ENCODE data around the gene ZDHHC20.

Gene ZDHHC20

GRCh38 chr13:21458813-21459701 lies at the start of gene ZDHHC20:
ZDHHC20 (minus strand) TSS chr13:21459303; CDS start chr13:21459171, 132 bp downstream.
- peak within 1 kb of the TSS; percentile 85 to 93 for H3K4me3 ChIP-seq (ENCODE audit: low read length in 2 of 2)
- H3K4me1 ChIP-seq (ENCODE audit: control insufficient read depth, insufficient read depth, low read length) = peaks cover 4% of the 10 kb centered on the region
- H3K36me3 ChIP-seq (ENCODE audit: control insufficient read depth in 2 of 2, insufficient read depth in 2 of 2, low read length in 2 of 2) = no peaks in the 10 kb centered on the region
- H3K27me3 ChIP-seq (ENCODE audit: control insufficient read depth in 1 of 2, insufficient read depth in 2 of 2, low read length in 2 of 2) = no peaks in the 10 kb centered on the region
- H3K27ac ChIP-seq (ENCODE audit: low read length) = peak within 1 kb of the TSS; percentile 66
- H3K9me3 ChIP-seq (ENCODE audit: control insufficient read depth in 2 of 2, low read length in 2 of 2) = no peaks in the 10 kb centered on the region
- H3K9ac ChIP-seq (ENCODE audit: low read length in 2 of 2) = peak within 1 kb of the TSS; percentile 80 to 84

DNA sequence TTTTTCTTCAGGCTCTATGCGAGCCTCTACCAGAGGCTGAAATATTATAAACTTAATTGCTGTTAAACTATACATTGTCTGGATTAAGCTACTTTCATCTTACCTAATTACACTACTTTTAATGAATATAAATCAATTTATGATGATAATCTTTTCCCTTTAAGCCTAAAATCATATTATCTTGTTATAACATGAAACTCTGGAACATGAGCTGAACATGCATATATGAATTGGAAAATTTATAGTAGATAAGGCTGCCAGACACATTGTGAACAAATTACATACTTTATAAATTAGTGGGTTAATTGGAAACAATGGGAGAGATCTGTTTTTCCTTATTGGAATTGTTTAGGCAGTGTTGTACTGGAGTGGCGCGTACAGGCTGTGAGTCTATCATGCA lies 45.3 kb upstream of the ZDHHC20 start:
- Histone ChIP-seq H3K4me1 (ENCODE audit: control insufficient read depth, insufficient read depth, low read length) (no peaks in the 10 kb centered on the region), H3K27ac (ENCODE audit: low read length) (no peak overlapping the region), H3K27me3 (ENCODE audit: control insufficient read depth in 1 of 2, insufficient read depth in 2 of 2, low read length in 2 of 2) (no peaks in the 10 kb centered on the region), H3K9me3 (ENCODE audit: control insufficient read depth in 2 of 2, low read length in 2 of 2) (no peaks in the 10 kb centered on the region), H3K36me3 (ENCODE audit: control insufficient read depth in 2 of 2, insufficient read depth in 2 of 2, low read length in 2 of 2) (peaks cover 3 to 13% of the 10 kb centered on the region in 2 donors), H3K9ac (ENCODE audit: low read length in 2 of 2) (no peak overlapping the region), H3K4me3 (ENCODE audit: low read length in 2 of 2) (no peak overlapping the region)

DNA sequence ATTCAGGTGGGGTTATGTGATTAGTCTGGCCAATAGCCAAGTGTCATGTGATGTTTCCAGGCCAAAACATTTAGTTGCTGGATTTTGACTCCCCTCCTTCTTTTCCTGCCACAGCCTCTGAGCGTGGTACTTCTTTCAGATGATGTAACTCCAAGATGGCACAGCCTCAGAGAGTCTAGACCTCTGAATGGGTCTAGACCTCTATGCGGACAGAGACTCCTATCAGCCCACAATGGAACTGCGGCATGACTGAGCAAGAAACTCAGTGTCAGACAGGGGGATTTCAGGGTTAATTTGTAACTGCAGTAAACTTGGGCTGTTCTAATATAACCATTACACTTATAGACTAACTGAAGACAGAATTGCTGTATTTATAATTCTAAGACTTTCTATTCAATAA lies 42.6 kb upstream of the ZDHHC20 start:
- no peaks in the 10 kb centered on the region for H3K4me1 ChIP-seq (ENCODE audit: control insufficient read depth, insufficient read depth, low read length)
- H3K9ac ChIP-seq (ENCODE audit: low read length in 2 of 2) = no peak overlapping the region
- H3K36me3 ChIP-seq (ENCODE audit: control insufficient read depth in 2 of 2, insufficient read depth in 2 of 2, low read length in 2 of 2) = peaks cover 3 to 10% of the 10 kb centered on the region in 2 donors
- H3K27me3 ChIP-seq (ENCODE audit: control insufficient read depth in 1 of 2, insufficient read depth in 2 of 2, low read length in 2 of 2) = no peaks in the 10 kb centered on the region
- no peaks in the 10 kb centered on the region for H3K9me3 ChIP-seq (ENCODE audit: control insufficient read depth in 2 of 2, low read length in 2 of 2)
- no peak overlapping the region for H3K27ac ChIP-seq (ENCODE audit: low read length)
- no peak overlapping the region for H3K4me3 ChIP-seq (ENCODE audit: low read length in 2 of 2)

- Histone ChIP-seq H3K36me3 (ENCODE audit: control insufficient read depth in 2 of 2, insufficient read depth in 2 of 2, low read length in 2 of 2) (peaks cover 7 to 9% of the 10 kb centered on the region in 2 donors), H3K9me3 (ENCODE audit: control insufficient read depth in 2 of 2, low read length in 2 of 2) (peaks cover 2 to 6% of the 10 kb centered on the region in 2 donors), H3K4me1 (ENCODE audit: control insufficient read depth, insufficient read depth, low read length) (no peaks in the 10 kb centered on the region), H3K9ac (ENCODE audit: low read length in 2 of 2) (no peak overlapping the region), H3K4me3 (ENCODE audit: low read length in 2 of 2) (no peak overlapping the region), H3K27ac (ENCODE audit: low read length) (no peak overlapping the region), H3K27me3 (ENCODE audit: control insufficient read depth in 1 of 2, insufficient read depth in 2 of 2, low read length in 2 of 2) (no peaks in the 10 kb centered on the region)
Measured at GRCh38 chr13:21486322-21486721, 27.2 kb upstream of the ZDHHC20 start.

DNA sequence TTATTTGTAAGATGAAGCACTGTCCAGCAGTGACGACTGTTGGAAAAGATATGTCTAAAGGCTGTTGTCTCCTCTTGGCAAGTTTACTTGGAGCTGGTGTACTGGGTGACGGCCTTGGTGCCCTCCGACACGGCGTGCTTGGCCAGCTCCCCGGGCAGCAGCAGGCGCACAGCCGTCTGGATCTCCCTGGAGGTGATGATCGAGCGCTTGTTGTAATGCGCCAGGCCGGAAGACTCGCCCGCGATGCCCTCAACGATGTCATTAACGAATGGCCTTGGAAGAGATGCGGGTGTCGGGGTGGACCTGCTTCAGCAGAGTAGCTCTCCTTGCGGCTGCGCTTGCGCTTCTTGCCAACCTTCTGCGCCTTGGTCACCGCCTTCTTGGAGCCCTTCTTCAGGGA lies 24.6 kb upstream of the ZDHHC20 start:
- no peak overlapping the region for H3K9ac ChIP-seq (ENCODE audit: low read length in 2 of 2)
- H3K27ac ChIP-seq (ENCODE audit: low read length) = no peak overlapping the region
- H3K4me3 ChIP-seq (ENCODE audit: low read length in 2 of 2) = no peak overlapping the region
- H3K27me3 ChIP-seq (ENCODE audit: control insufficient read depth in 1 of 2, insufficient read depth in 2 of 2, low read length in 2 of 2) = no peaks in the 10 kb centered on the region
- H3K36me3 ChIP-seq (ENCODE audit: control insufficient read depth in 2 of 2, insufficient read depth in 2 of 2, low read length in 2 of 2) = no peaks in the 10 kb centered on the region
- H3K9me3 ChIP-seq (ENCODE audit: control insufficient read depth in 2 of 2, low read length in 2 of 2) = peaks cover 2 to 6% of the 10 kb centered on the region in 2 donors
- no peaks in the 10 kb centered on the region for H3K4me1 ChIP-seq (ENCODE audit: control insufficient read depth, insufficient read depth, low read length)

- Histone ChIP-seq H3K27ac (ENCODE audit: low read length) (no peak overlapping the region), H3K27me3 (ENCODE audit: control insufficient read depth in 1 of 2, insufficient read depth in 2 of 2, low read length in 2 of 2) (no peaks in the 10 kb centered on the region), H3K4me3 (ENCODE audit: low read length in 2 of 2) (no peak overlapping the region), H3K9ac (ENCODE audit: low read length in 2 of 2) (no peak overlapping the region), H3K4me1 (ENCODE audit: control insufficient read depth, insufficient read depth, low read length) (peaks cover 2% of the 10 kb centered on the region), H3K36me3 (ENCODE audit: control insufficient read depth in 2 of 2, insufficient read depth in 2 of 2, low read length in 2 of 2) (no peaks in the 10 kb centered on the region), H3K9me3 (ENCODE audit: control insufficient read depth in 2 of 2, low read length in 2 of 2) (peaks cover 0 to under 1% of the 10 kb centered on the region in 2 donors)
Measured at GRCh38 chr13:21481359-21481758, 22.3 kb upstream of the ZDHHC20 start.

DNA sequence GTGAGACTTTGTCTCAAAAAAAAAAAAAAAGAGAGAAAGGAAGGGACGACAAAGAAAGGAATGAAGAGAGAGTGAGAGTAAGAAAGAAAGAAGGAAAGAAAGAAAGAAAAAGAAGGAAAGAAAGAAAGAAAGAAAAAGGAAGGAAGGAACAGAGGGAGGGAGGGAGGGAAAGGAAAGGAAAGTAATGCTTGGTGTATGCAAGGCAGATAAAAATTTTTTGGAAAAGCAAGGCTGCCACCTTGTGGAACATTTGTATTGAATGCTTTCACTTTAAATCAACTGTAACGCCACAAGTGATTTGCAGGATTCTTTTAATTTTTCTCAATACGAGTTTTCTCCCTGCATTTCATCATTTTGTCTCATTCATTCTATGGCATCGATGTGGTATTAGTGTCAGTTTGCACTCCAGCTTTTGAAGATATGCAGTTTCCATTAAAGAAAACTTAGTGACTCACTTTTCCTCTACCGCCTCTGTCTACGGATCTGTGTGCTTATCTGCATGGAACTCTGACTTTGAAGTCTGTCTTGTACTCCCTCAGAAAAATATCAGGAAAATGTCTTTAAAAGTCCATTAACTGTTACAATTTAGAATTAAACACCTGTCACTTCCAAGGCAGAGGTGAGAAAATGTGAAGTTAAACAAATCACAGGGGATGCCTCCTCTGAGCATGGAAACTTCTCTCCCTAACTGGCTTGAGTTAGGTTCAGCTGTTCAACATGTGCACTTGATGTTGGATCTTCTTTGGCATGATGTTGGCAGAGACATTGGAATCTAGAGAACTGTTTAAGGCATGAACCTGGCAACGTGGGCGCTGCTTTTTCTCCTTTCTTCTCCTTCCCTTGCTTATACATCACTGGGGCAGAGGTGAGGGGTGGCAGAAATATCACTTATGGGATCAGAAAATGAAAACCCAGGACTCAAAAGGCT lies 20.0 kb upstream of the ZDHHC20 start:
- no peaks in the 10 kb centered on the region for H3K27me3 ChIP-seq (ENCODE audit: control insufficient read depth in 1 of 2, insufficient read depth in 2 of 2, low read length in 2 of 2)
- H3K4me3 ChIP-seq (ENCODE audit: low read length in 2 of 2) = peak overlapping the region; percentile 50 to 64
- no peak overlapping the region for H3K27ac ChIP-seq (ENCODE audit: low read length)
- H3K9ac ChIP-seq (ENCODE audit: low read length in 2 of 2) = peak overlapping the region; percentile 37 to 49
- peaks cover 2% of the 10 kb centered on the region for H3K4me1 ChIP-seq (ENCODE audit: control insufficient read depth, insufficient read depth, low read length)
- no peaks in the 10 kb centered on the region for H3K9me3 ChIP-seq (ENCODE audit: control insufficient read depth in 2 of 2, low read length in 2 of 2)
- H3K36me3 ChIP-seq (ENCODE audit: control insufficient read depth in 2 of 2, insufficient read depth in 2 of 2, low read length in 2 of 2) = no peaks in the 10 kb centered on the region

- no peak overlapping the region for H3K27ac ChIP-seq (ENCODE audit: low read length)
- H3K9me3 ChIP-seq (ENCODE audit: control insufficient read depth in 2 of 2, low read length in 2 of 2) = no peaks in the 10 kb centered on the region
- no peaks in the 10 kb centered on the region for H3K36me3 ChIP-seq (ENCODE audit: control insufficient read depth in 2 of 2, insufficient read depth in 2 of 2, low read length in 2 of 2)
- H3K4me3 ChIP-seq (ENCODE audit: low read length in 2 of 2) = peak overlapping the region; percentile 59 to 69
- H3K27me3 ChIP-seq (ENCODE audit: control insufficient read depth in 1 of 2, insufficient read depth in 2 of 2, low read length in 2 of 2) = no peaks in the 10 kb centered on the region
- H3K4me1 ChIP-seq (ENCODE audit: control insufficient read depth, insufficient read depth, low read length) = peaks cover 2% of the 10 kb centered on the region
- peak overlapping the region in 1 of 2 donors; percentile 69 for H3K9ac ChIP-seq (ENCODE audit: low read length in 2 of 2)
Measured at GRCh38 chr13:21476893-21477472, 17.9 kb upstream of the ZDHHC20 start.

DNA sequence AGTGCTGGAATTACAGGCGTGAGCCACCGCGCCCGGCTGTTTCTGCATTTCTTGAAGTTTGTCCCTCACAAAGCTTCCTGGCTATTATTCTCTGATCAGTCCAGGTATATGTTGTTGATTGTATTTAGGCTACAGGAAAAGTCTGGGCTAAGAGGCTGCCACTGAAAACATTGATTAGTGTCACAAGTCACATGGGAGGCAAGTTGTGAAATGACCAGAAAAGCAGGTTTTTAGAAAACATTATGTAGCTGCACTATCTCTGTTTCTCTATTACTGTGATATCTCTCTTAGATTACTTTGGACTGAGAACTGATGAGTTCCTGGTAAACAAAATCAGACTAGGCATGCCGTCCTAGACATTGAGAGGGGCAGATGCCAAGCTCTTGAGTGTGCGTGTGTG lies 16.0 kb upstream of the ZDHHC20 start:
- H3K9me3 ChIP-seq (ENCODE audit: control insufficient read depth in 2 of 2, low read length in 2 of 2) = no peaks in the 10 kb centered on the region
- H3K36me3 ChIP-seq (ENCODE audit: control insufficient read depth in 2 of 2, insufficient read depth in 2 of 2, low read length in 2 of 2) = no peaks in the 10 kb centered on the region
- H3K9ac ChIP-seq (ENCODE audit: low read length in 2 of 2) = no peak overlapping the region
- peaks cover 2% of the 10 kb centered on the region for H3K4me1 ChIP-seq (ENCODE audit: control insufficient read depth, insufficient read depth, low read length)
- no peak overlapping the region for H3K4me3 ChIP-seq (ENCODE audit: low read length in 2 of 2)
- H3K27me3 ChIP-seq (ENCODE audit: control insufficient read depth in 1 of 2, insufficient read depth in 2 of 2, low read length in 2 of 2) = no peaks in the 10 kb centered on the region
- no peak overlapping the region for H3K27ac ChIP-seq (ENCODE audit: low read length)

DNA sequence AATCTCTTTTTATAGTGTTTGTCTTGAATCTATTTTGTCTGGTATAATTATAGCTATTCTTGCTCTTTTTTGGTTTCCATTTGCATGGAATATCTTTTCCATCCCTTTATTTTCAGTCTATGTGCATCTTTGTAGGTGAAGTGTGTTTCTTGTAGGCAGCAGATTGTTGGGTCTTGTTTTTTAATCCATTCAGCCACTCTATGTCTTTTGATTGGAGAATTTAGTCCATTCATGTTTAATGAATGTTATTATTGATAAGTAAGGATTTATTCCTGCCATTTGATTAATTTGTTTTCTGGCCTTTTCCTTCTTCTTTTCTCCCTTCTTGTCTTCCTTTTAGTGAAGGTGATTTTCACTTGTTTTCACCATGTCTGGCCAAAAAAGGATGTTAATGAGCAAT lies 11.7 kb upstream of the ZDHHC20 start:
- H3K9ac ChIP-seq (ENCODE audit: low read length in 2 of 2) = no peak overlapping the region
- H3K27me3 ChIP-seq (ENCODE audit: control insufficient read depth in 1 of 2, insufficient read depth in 2 of 2, low read length in 2 of 2) = no peaks in the 10 kb centered on the region
- H3K27ac ChIP-seq (ENCODE audit: low read length) = no peak overlapping the region
- no peaks in the 10 kb centered on the region for H3K4me1 ChIP-seq (ENCODE audit: control insufficient read depth, insufficient read depth, low read length)
- H3K4me3 ChIP-seq (ENCODE audit: low read length in 2 of 2) = no peak overlapping the region
- no peaks in the 10 kb centered on the region for H3K9me3 ChIP-seq (ENCODE audit: control insufficient read depth in 2 of 2, low read length in 2 of 2)
- no peaks in the 10 kb centered on the region for H3K36me3 ChIP-seq (ENCODE audit: control insufficient read depth in 2 of 2, insufficient read depth in 2 of 2, low read length in 2 of 2)

All from stomach smooth muscle (tissue), 2 donors.